Fibroblast of lung (primary cell): ENCODE measurements around the gene RAPGEF2.

Experiments
- EZH2 ChIP-seq: IDR thresholded peaks from 2 replicates; pipeline ENCODE4 v1.5.1; 2012; ENCODE audit warnings: low read length, control low read depth, mild to moderate bottlenecking; ENCODE audit errors: missing control alignments
- TF ChIP-seq, protein P1 (sequence below), 2 donors: IDR thresholded peaks in 1 of 2; conservative IDR thresholded peaks in 1 of 2; 1 replicate in 1 of 2; 2 replicates in 1 of 2; pipeline ENCODE4 v1.5.1; 2011 to 2012; ENCODE audit warnings: low read length in 2 of 2, control low read depth in 1 of 2, inconsistent platforms in 1 of 2, low read depth in 1 of 2, mild to moderate bottlenecking in 1 of 2

DNA sequence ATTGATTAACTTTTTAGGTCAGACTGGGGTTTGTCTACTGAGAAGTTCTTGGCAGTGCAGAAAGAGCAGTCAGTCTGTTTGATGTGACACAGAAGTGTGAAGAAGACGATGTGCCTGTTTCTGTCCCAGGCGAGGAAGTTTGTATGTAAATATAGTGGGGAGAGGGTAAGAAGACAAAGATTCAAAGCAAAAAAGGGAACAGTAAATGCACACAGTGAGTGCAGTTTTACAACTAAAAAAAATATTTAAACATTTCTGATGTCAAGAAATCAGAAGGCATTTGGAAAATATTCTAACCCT is 264.9 kb downstream of the RAPGEF2 start:
- TF ChIP-seq, protein P1, sequence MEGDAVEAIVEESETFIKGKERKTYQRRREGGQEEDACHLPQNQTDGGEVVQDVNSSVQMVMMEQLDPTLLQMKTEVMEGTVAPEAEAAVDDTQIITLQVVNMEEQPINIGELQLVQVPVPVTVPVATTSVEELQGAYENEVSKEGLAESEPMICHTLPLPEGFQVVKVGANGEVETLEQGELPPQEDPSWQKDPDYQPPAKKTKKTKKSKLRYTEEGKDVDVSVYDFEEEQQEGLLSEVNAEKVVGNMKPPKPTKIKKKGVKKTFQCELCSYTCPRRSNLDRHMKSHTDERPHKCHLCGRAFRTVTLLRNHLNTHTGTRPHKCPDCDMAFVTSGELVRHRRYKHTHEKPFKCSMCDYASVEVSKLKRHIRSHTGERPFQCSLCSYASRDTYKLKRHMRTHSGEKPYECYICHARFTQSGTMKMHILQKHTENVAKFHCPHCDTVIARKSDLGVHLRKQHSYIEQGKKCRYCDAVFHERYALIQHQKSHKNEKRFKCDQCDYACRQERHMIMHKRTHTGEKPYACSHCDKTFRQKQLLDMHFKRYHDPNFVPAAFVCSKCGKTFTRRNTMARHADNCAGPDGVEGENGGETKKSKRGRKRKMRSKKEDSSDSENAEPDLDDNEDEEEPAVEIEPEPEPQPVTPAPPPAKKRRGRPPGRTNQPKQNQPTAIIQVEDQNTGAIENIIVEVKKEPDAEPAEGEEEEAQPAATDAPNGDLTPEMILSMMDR (conservative IDR thresholded peaks at IDR 0.05 in 1 of 2, IDR thresholded peaks at IDR 0.05 in 1 of 2; ENCODE audit: low read depth in 1 of 2, low read length in 2 of 2) = no peak
- TF ChIP-seq EZH2 = no peak
